Ishikawa (cell line): Measurements from ENCODE around the gene BARHL1.

Experiments used
- MAX ChIP-seq: IDR thresholded peaks from 2 replicates; pipeline ENCODE4 v1.6.1; 2012
- NFIC ChIP-seq: IDR thresholded peaks from 2 replicates; pipeline ENCODE4 v1.6.1; 2012
- TAF1 ChIP-seq: IDR thresholded peaks from 2 replicates; pipeline ENCODE4 v1.6.1; 2012; ENCODE audit warnings: low read depth, mild to moderate bottlenecking
- TCF12 ChIP-seq: IDR thresholded peaks from 2 replicates; pipeline ENCODE4 v1.6.1; 2012; ENCODE audit warnings: low read depth

GRCh38 chr9:132628746-132629145 is 46.3 kb downstream of the BARHL1 start:
- TF ChIP-seq TAF1, result no peak
- no peak for TF ChIP-seq NFIC
- TF ChIP-seq TCF12, result no peak
- TF ChIP-seq MAX, result no peak
